Esophagus muscularis mucosa (tissue), 4 donors: ENCODE measurements around the gene LY6G5C. TPM values are rescaled to one million over a fixed set of nuclear protein-coding genes. Genes with fewer than 3 reads are reported as not detected.

Experiments used
- DNase-seq: peaks from one replicate; pipeline ENCODE4 v3.0.0-alpha.2; 2017; ENCODE audit errors: extremely low spot score
- H3K27ac ChIP-seq, 4 donors: fragments of 200-600 bp; sonication (generic); replicated peaks in 1 of 4; 1 replicate in 3 of 4; 2 replicates in 1 of 4; pipeline ENCODE4 v1.5.1; 2016 to 2019; ENCODE audit warnings: mild to moderate bottlenecking in 1 of 4
- H3K27me3 ChIP-seq, 4 donors: fragments of 200-600 bp; sonication (generic); one replicate each; pipeline versions ENCODE4 v1.5.1 to v1.6.0; 2016 to 2019
- H3K36me3 ChIP-seq, 4 donors: fragments of 200-600 bp; sonication (generic); one replicate each; pipeline ENCODE4 v1.5.1; 2016 to 2019
- H3K4me1 ChIP-seq, 4 donors: fragments of 200-600 bp; sonication (generic); one replicate each; pipeline ENCODE4 v1.5.1; 2016 to 2019
- H3K4me3 ChIP-seq, 4 donors: fragments of 200-600 bp; sonication (generic); 1 replicate in 2 of 4; 2 replicates in 2 of 4; pipeline ENCODE4 v1.5.1; 2016 to 2019; ENCODE audit warnings: mild to moderate bottlenecking in 4 of 4, moderate library complexity in 1 of 4
- H3K9me3 ChIP-seq, 4 donors: fragments of 200-600 bp; sonication (generic); 1 replicate in 3 of 4; 2 replicates in 1 of 4; pipeline ENCODE4 v1.5.1; 2016 to 2019
- CTCF ChIP-seq, 3 experiments: fragments of 200-600 bp in 2 of 3; fragments of 450-650 bp in 1 of 3; sonication (generic) in 2 of 3; IDR thresholded peaks; one replicate each; pipeline ENCODE4 v1.5.1; 2017 to 2019; ENCODE audit warnings: antibody characterized with exemption in 3 of 3, mild to moderate bottlenecking in 2 of 3, moderate library complexity in 1 of 3
- EP300 ChIP-seq: sonication (generic); formaldehyde crosslinking; IDR thresholded peaks from one replicate; pipeline ENCODE4 v1.6.1; 2017; ENCODE audit warnings: antibody characterized with exemption
- POLR2A ChIP-seq: fragments of 450-650 bp; IDR thresholded peaks from one replicate; pipeline ENCODE4 v1.6.1; 2017; ENCODE audit warnings: antibody characterized with exemption, moderate library complexity, mild to moderate bottlenecking, low read depth
- POLR2AphosphoS5 ChIP-seq, 2 donors: sonication (generic); formaldehyde crosslinking; IDR thresholded peaks; one replicate each; pipeline ENCODE4 v1.6.1; 2017; ENCODE audit warnings: antibody characterized with exemption in 2 of 2
- WGBS: methylation state at CpG from one replicate; pipeline ENCODE4 v1.1.5; 2018; 5-methylcytosine and 5-hydroxymethylcytosine counted together
- intact Hi-C: fragments of 100-400 bp; cut with DNase I; formaldehyde crosslinking; loops from one replicate; pipeline ENCODE4 v1.15.1; 2023
- total RNA-seq, 4 donors: library from RNA; depleted of rRNA; stranded (reverse); fragments of >200 nt; gene quantifications; one replicate each; pipeline versions ENCODE4 v1.1.0 to v1.2.1, GENCODE V29; 2016

Gene LY6G5C
- total RNA-seq, 4 donors from 2014 or later = 2.0 to 2.9 TPM; not detected in 2

GRCh38 chr6:31636698-31637596, 43.9 kb downstream of the LY6G5C start:
- peaks cover 76 to 100% (median 99%) of the 10 kb centered on the region in 4 donors for H3K36me3 ChIP-seq
- H3K9me3 ChIP-seq = no peaks in the 10 kb centered on the region
- 77% methylated on average over 24 of the region's 27 CpGs for WGBS
- DNase-seq = no peak
- TF ChIP-seq POLR2AphosphoS5 (IDR thresholded peaks at IDR 0.05) (peak in 1 of 2 donors; percentile 9), EP300 (no peak), CTCF (IDR thresholded peaks at IDR 0.05) (no peak), POLR2A (no peak)
- intact Hi-C loops = no loop called here
- peaks cover 0 to 5% (median 2%) of the 10 kb centered on the region in 4 donors for H3K4me1 ChIP-seq
- no peaks in the 10 kb centered on the region for H3K27me3 ChIP-seq
- peak overlapping the region in 1 of 4 donors; percentile 31 for H3K27ac ChIP-seq
- H3K4me3 ChIP-seq = no peak overlapping the region

GRCh38 chr6:31634969-31635575, 45.8 kb downstream of the LY6G5C start:
- TF ChIP-seq POLR2A = no peak
- no peak for TF ChIP-seq EP300
- no peak for TF ChIP-seq CTCF (IDR thresholded peaks at IDR 0.05)
- TF ChIP-seq POLR2AphosphoS5 (IDR thresholded peaks at IDR 0.05) = no peak
- no peaks in the 10 kb centered on the region for H3K9me3 ChIP-seq
- H3K27me3 ChIP-seq = no peaks in the 10 kb centered on the region
- 85% methylated on average over 11 of the region's 11 CpGs for WGBS
- peaks cover 0 to 5% (median 2%) of the 10 kb centered on the region in 4 donors for H3K4me1 ChIP-seq
- no peak overlapping the region for H3K4me3 ChIP-seq
- peaks cover 73 to 100% (median 99%) of the 10 kb centered on the region in 4 donors for H3K36me3 ChIP-seq
- intact Hi-C loops = no loop called here
- DNase-seq = no peak
- no peak overlapping the region for H3K27ac ChIP-seq

- Histone ChIP-seq H3K9me3 (no peaks in the 10 kb centered on the region), H3K27ac (no peak overlapping the region), H3K4me3 (no peak overlapping the region), H3K4me1 (peaks cover 0 to 5% (median 2%) of the 10 kb centered on the region in 4 donors), H3K36me3 (peaks cover 73 to 100% (median 99%) of the 10 kb centered on the region in 4 donors), H3K27me3 (no peaks in the 10 kb centered on the region)
- no peak for TF ChIP-seq CTCF (IDR thresholded peaks at IDR 0.05)
- no peak for TF ChIP-seq POLR2A
- TF ChIP-seq EP300 = no peak
- TF ChIP-seq POLR2AphosphoS5 (IDR thresholded peaks at IDR 0.05) = no peak
- intact Hi-C loops = no loop called here
- WGBS = 56% methylated on average over 1 of the region's 3 CpGs
- DNase-seq = no peak
Measured at GRCh38 chr6:31634131-31634530, 46.7 kb downstream of the LY6G5C start.

DNA sequence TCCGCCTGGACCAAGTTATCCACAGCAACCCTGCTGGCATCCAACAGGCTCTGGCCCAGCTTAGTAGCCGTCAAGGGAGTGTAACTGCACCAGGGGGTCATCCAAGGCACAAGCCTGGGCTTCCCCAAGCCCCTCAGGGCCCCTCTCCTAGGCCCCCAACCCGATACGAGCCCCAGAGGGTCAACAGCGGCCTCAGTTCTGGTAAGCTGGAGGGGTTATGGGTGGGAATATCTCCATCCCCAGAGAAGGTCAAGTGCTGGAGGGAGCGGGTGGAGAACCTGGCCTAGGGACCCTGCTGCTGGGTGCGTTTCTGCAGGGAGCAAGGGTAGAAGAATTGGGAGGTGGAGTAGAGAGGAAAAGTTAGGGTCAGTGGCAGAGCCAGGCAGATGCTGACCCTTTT, 47.4 kb downstream of the LY6G5C start:
- no peaks in the 10 kb centered on the region for H3K9me3 ChIP-seq
- H3K27me3 ChIP-seq = no peaks in the 10 kb centered on the region
- H3K36me3 ChIP-seq = peaks cover 72 to 100% (median 100%) of the 10 kb centered on the region in 4 donors
- peak overlapping the region in 2 of 4 donors; percentile 6 to 34 for H3K27ac ChIP-seq
- intact Hi-C loops = no loop called here
- TF ChIP-seq EP300 (no peak), CTCF (IDR thresholded peaks at IDR 0.05) (no peak), POLR2AphosphoS5 (IDR thresholded peaks at IDR 0.05) (no peak), POLR2A (no peak)
- WGBS = 91% methylated on average over 7 of the region's 7 CpGs
- DNase-seq = no peak
- H3K4me3 ChIP-seq = no peak overlapping the region
- H3K4me1 ChIP-seq = peaks cover 0 to 5% (median 2%) of the 10 kb centered on the region in 4 donors
